Measurements from ENCODE around the gene POLA1.

Gene POLA1

DNA sequence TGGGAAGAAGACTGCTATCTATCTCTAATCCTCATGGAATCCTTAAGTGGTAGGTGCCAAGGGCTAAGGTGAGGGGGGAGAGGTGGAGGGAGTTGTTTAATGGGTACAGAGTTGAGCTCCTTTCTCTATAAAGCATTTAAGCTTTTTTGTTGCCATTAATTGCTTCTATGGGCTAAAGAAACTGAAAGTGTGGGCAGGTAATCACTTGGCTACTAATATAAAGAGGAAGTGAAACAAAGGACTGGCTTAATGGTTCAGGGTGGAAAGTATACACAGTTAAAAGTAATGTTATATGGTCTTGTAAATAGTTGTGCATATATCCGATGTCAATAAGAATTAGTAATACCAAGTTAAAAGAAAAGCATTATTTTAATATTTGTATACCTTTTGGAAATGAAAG is 83.9 kb downstream of the POLA1 start:
- no peak for TF ChIP-seq CEBPB (IDR thresholded peaks at IDR 0.05)
- TF ChIP-seq FOXM1 (IDR thresholded peaks at IDR 0.05; ENCODE audit: borderline replicate concordance, low read depth) = no peak
- no peak for TF ChIP-seq TCF12 (IDR thresholded peaks at IDR 0.05; ENCODE audit: low read depth)
- no peak for TF ChIP-seq YY1 (IDR thresholded peaks at IDR 0.05; ENCODE audit: low read depth)
- no peak for TF ChIP-seq TEAD4 (IDR thresholded peaks at IDR 0.05)
- TF ChIP-seq RAD21 (IDR thresholded peaks at IDR 0.05; ENCODE audit: low read depth) = no peak
- TF ChIP-seq, protein P1, sequence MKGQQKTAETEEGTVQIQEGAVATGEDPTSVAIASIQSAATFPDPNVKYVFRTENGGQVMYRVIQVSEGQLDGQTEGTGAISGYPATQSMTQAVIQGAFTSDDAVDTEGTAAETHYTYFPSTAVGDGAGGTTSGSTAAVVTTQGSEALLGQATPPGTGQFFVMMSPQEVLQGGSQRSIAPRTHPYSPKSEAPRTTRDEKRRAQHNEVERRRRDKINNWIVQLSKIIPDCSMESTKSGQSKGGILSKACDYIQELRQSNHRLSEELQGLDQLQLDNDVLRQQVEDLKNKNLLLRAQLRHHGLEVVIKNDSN (IDR thresholded peaks at IDR 0.05) = no peak
- no peak for TF ChIP-seq TAF1 (IDR thresholded peaks at IDR 0.05; ENCODE audit: low read depth)
- no peak for TF ChIP-seq NFIC (IDR thresholded peaks at IDR 0.05)
- no peak for TF ChIP-seq EGR1 (IDR thresholded peaks at IDR 0.05)
- TF ChIP-seq ZBTB7A (IDR thresholded peaks at IDR 0.05; ENCODE audit: low read depth) = no peak
- TF ChIP-seq, protein P2, sequence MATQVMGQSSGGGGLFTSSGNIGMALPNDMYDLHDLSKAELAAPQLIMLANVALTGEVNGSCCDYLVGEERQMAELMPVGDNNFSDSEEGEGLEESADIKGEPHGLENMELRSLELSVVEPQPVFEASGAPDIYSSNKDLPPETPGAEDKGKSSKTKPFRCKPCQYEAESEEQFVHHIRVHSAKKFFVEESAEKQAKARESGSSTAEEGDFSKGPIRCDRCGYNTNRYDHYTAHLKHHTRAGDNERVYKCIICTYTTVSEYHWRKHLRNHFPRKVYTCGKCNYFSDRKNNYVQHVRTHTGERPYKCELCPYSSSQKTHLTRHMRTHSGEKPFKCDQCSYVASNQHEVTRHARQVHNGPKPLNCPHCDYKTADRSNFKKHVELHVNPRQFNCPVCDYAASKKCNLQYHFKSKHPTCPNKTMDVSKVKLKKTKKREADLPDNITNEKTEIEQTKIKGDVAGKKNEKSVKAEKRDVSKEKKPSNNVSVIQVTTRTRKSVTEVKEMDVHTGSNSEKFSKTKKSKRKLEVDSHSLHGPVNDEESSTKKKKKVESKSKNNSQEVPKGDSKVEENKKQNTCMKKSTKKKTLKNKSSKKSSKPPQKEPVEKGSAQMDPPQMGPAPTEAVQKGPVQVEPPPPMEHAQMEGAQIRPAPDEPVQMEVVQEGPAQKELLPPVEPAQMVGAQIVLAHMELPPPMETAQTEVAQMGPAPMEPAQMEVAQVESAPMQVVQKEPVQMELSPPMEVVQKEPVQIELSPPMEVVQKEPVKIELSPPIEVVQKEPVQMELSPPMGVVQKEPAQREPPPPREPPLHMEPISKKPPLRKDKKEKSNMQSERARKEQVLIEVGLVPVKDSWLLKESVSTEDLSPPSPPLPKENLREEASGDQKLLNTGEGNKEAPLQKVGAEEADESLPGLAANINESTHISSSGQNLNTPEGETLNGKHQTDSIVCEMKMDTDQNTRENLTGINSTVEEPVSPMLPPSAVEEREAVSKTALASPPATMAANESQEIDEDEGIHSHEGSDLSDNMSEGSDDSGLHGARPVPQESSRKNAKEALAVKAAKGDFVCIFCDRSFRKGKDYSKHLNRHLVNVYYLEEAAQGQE (IDR thresholded peaks at IDR 0.05; ENCODE audit: low read depth) = no peak
- TF ChIP-seq, protein P3, sequence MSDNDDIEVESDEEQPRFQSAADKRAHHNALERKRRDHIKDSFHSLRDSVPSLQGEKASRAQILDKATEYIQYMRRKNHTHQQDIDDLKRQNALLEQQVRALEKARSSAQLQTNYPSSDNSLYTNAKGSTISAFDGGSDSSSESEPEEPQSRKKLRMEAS (IDR thresholded peaks at IDR 0.05) = no peak
- no peak for TF ChIP-seq EP300 (IDR thresholded peaks at IDR 0.05; ENCODE audit: borderline replicate concordance)
- no peak for TF ChIP-seq CREB1 (IDR thresholded peaks at IDR 0.05; ENCODE audit: low read depth)

DNA sequence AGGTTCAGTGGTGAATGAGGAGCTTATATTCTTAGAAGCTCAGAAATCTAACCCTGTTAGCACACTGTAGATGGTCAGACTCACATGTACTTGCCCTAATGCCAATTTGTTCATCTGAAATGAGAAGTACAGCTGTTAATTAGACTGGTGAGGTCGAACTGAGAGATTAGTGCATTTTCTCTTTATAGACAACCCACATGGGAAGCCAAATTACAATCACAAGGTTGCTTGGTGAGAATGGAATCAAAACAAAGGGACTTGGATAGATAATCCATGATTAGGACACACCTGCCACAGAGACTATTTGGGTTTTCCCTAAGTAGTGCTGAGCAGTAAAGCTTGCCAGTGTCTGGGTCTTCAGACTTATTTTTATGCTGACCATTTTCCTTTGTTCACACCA is 88.3 kb downstream of the POLA1 start:
- TF ChIP-seq CEBPB (IDR thresholded peaks at IDR 0.05) (no peak), TEAD4 (IDR thresholded peaks at IDR 0.05) (no peak), ZBTB7A (IDR thresholded peaks at IDR 0.05; ENCODE audit: low read depth) (no peak), RAD21 (IDR thresholded peaks at IDR 0.05; ENCODE audit: low read depth) (no peak), TAF1 (IDR thresholded peaks at IDR 0.05; ENCODE audit: low read depth) (no peak), FOXM1 (IDR thresholded peaks at IDR 0.05; ENCODE audit: borderline replicate concordance, low read depth) (no peak), YY1 (IDR thresholded peaks at IDR 0.05; ENCODE audit: low read depth) (no peak), TCF12 (IDR thresholded peaks at IDR 0.05; ENCODE audit: low read depth) (no peak), NFIC (IDR thresholded peaks at IDR 0.05) (no peak), EGR1 (IDR thresholded peaks at IDR 0.05) (no peak), CREB1 (IDR thresholded peaks at IDR 0.05; ENCODE audit: low read depth) (no peak)
- TF ChIP-seq, protein P1 (IDR thresholded peaks at IDR 0.05) = no peak
- TF ChIP-seq, protein P3 (IDR thresholded peaks at IDR 0.05) = no peak
- TF ChIP-seq, protein P2 (IDR thresholded peaks at IDR 0.05; ENCODE audit: low read depth) = no peak

DNA sequence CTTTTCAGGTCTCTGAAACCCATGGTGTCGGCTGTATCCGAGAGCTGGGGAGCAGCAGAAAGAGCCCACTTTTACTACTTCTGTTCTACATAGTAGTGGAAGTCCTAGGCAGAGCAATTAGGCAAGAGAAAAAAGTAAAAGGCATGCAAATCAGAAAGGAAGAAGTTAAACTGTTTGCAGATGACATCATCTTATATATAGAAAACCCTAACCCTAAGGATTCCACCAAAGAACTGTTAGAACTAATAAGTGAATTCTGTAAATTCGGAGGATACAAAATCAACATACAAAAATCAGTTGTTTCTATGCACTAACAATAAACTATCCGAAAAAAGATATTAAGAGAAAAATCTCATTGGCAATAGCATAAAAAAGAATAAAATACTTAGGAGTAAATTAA is 95.3 kb downstream of the POLA1 start:
- TF ChIP-seq, protein P3 (IDR thresholded peaks at IDR 0.05) = no peak
- TF ChIP-seq FOXM1 (IDR thresholded peaks at IDR 0.05; ENCODE audit: borderline replicate concordance, low read depth) (no peak), CEBPB (IDR thresholded peaks at IDR 0.05) (no peak), RAD21 (IDR thresholded peaks at IDR 0.05; ENCODE audit: low read depth) (no peak), ZBTB7A (IDR thresholded peaks at IDR 0.05; ENCODE audit: low read depth) (no peak), TAF1 (IDR thresholded peaks at IDR 0.05; ENCODE audit: low read depth) (no peak), EGR1 (IDR thresholded peaks at IDR 0.05) (no peak), TCF12 (IDR thresholded peaks at IDR 0.05; ENCODE audit: low read depth) (no peak), TEAD4 (IDR thresholded peaks at IDR 0.05) (no peak), NFIC (IDR thresholded peaks at IDR 0.05) (no peak)
- TF ChIP-seq, protein P2 (IDR thresholded peaks at IDR 0.05; ENCODE audit: low read depth) = no peak
- TF ChIP-seq, protein P1 (IDR thresholded peaks at IDR 0.05) = no peak

DNA sequence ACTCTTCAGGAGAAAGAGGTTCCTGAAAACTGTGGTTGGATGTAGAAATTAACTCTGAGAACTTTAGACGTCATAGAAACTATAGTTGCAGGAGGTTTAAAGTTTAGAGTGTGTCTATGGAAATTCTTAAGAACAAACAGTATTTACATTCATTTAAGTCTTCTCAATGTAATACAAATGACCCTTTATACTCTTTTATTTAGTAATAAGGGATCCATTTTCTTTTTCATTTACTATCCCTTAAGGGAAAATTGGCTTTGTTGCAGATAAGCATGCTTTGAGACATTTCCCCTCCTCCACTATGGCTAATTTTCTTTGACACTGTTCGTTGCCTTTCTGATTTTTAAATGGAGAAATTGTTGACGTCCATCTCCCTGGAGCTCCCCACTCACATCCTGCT is 96.4 kb downstream of the POLA1 start:
- TF ChIP-seq ZBTB7A (IDR thresholded peaks at IDR 0.05; ENCODE audit: low read depth) (no peak), YY1 (IDR thresholded peaks at IDR 0.05; ENCODE audit: low read depth) (no peak), TCF12 (IDR thresholded peaks at IDR 0.05; ENCODE audit: low read depth) (no peak), CEBPB (IDR thresholded peaks at IDR 0.05) (no peak), RAD21 (IDR thresholded peaks at IDR 0.05; ENCODE audit: low read depth) (no peak), NFIC (IDR thresholded peaks at IDR 0.05) (no peak), TEAD4 (IDR thresholded peaks at IDR 0.05) (no peak), CREB1 (IDR thresholded peaks at IDR 0.05; ENCODE audit: low read depth) (no peak), EGR1 (IDR thresholded peaks at IDR 0.05) (no peak), TAF1 (IDR thresholded peaks at IDR 0.05; ENCODE audit: low read depth) (no peak), EP300 (IDR thresholded peaks at IDR 0.05; ENCODE audit: borderline replicate concordance) (no peak), FOXM1 (IDR thresholded peaks at IDR 0.05; ENCODE audit: borderline replicate concordance, low read depth) (no peak)
- TF ChIP-seq, protein P2 (IDR thresholded peaks at IDR 0.05; ENCODE audit: low read depth) = no peak
- TF ChIP-seq, protein P1 (IDR thresholded peaks at IDR 0.05) = no peak
- TF ChIP-seq, protein P3 (IDR thresholded peaks at IDR 0.05) = no peak

Data from Ishikawa (cell line).